D341Med (cell line): ENCODE results near the gene SGSM1.

Source experiments
- DNase-seq: peaks from one replicate; pipeline ENCODE4 v3.0.0; 2012; ENCODE audit warnings: low spot score

Gene SGSM1

DNA sequence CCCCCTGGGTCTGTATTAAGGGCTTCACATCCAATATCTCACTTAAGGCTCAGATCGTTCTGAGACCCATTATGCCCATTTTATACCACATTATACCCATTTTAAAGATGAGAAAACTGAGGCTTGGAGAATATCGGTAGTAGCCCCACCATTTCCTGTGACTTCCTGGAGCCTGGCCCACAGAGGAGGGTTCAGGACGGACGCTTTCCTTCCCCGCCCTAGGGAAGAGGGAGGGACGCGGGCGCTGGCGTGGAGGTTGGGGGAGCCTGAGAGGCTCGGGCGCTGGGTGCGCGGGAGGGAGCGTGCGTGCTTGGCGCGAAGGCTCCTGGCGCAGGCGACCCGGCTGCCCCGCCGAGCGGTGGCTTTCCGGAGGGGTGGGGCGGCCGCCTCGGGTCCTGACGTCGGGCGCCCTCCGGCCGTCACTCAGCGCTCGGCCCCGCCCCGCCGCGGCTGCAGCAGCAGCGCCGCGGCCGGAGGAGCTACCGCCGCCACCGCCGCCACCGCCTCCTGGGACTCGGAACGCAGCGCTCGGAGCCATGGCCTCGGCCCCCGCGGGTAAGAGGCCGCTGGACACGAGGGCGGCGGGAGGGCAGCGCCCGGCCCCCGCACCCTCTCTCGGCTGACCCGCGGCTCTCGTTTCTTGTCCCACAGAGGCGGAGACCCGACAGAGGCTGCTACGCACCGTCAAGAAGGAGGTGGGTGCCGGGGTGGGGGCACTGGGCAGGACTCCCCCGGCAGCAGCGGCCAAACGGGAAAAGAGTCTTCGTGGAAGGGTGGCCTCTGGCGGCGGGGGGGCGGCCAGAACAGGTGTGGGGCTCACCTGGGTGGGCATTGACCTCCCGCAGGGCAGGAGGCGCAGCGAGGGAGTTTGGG, at the start of gene SGSM1:
Gene SGSM1, plus strand, starts transcription at position 422 of the 873 bp plus-strand sequence. Its CDS starts 115 bp downstream, at position 537.
- DNase-seq, result peak; percentile 92

DNA sequence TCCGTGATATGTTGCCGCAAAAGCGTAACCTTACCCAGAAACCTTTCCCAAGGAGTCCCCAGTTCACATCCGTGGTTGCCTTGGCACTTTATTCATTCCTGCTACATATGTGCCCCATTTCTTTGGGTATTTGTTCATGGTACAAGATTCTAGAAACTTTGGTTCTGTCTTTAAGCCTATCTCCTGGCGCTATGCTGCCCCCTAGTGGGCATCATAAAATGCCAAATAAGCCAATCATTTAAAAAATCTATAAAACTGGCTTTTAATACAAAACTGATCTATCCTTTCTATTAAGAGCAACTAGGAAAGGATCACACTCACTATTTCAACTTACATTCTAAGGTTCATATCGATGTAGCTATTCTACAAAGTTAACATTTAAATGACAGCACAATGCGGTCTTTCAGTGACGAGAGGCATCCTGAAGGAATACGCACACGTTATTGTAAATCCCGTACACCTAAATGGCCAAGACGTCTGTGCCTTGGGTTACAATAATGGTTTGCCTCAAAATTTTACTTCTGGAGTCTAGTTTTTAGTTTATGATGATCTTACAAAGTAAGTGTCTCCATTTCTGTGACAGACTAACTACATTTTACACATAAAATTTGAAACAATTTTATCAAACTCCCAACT, 47.7 kb upstream of the SGSM1 start:
- DNase-seq, result no peak

DNA sequence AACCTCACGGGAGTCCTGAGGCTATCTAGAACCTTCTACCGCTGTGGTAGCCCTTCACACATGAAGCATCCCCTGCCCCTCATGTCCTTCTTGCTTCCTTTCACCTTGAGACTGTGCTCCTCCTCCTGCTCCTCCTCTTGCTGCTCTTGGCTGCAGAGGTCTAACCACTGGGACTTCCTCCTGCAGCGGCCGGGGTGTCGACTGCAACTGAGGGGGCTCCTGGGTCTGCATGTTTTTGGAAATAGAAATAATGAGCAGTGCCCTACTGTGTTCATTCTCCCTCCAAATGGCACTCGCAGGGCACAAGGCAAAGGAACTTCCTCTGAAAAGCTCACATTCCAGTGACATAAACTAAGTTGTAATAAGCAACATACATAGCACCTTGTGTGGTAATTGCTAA, 46.2 kb upstream of the SGSM1 start:
- DNase-seq, result no peak

GRCh38 chr22:24760708-24761306, 45.2 kb upstream of the SGSM1 start:
- no peak for DNase-seq

GRCh38 chr22:24761888-24762675, 43.9 kb upstream of the SGSM1 start:
- no peak for DNase-seq

DNA sequence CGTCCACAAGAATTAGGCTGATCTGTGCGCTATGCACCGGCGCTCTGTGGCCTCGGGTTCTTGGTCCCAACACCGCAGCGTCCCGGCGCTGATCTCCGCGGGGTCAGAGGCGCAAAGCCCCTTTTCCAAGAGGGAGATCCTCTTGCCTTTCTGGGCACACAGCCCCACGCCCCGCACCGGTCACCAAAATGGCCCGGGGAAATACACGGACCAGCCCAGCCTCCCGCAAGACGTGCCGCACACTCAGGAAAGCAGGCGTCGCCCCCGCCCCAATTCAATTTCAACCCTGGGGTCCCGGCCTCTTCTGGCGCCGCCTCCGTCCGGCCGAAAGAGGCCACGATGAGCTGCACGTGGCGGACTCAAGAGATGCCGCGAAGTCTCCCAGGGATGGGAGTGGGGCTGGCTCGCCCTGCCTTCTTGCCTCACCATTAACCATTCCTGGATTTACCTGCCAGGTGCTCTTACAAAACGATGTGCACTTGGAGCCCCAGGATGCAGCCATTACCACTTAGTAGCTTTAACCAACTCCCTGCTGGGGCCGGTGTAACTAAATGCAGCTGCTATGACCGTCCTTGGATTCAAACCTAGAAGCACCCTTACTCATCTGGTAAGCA, 42.0 kb upstream of the SGSM1 start:
- no peak for DNase-seq

GRCh38 chr22:24765166-24765565, 40.8 kb upstream of the SGSM1 start:
- DNase-seq, result no peak

- peak; percentile 74 for DNase-seq
Measured at GRCh38 chr22:24768537-24769374, 37.3 kb upstream of the SGSM1 start.

GRCh38 chr22:24772493-24773220, 33.4 kb upstream of the SGSM1 start:
- peak; percentile 52 for DNase-seq

DNA sequence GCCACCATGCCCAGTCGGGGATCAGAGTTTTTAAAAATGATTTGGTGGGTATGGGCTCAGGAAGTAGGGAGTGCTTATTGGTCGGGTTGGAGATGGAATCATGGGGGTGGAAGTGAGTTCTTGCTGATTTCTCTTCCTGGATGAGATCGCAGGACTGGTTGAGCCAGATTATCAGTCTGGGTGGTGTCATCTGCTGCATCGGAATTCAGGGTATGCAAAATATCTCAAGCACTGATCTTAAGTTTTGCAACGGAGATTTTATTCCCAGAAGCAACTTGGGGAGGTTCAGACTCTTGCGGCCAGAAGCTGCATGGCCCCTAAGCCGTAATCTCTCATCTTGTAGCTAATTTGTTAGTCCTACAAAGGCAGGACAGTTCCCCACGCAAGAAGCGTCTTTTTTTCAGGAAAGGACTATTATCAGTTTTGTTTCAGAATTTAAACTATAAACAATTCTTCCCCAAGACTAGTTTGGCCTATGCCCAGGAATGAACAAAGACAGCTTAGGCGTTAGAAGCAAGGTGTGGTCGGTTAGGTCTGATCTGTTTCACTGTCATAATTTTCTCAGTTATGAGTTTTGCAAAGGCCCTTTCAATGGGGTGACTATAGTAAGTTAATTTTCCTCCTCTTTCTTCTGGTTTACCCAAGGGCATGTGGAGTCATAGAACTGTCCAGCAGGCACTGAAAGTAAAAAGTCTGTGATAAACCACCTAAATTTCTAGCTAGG, 30.1 kb upstream of the SGSM1 start:
- no peak for DNase-seq

- no peak for DNase-seq
Measured at GRCh38 chr22:24776525-24776924, 29.5 kb upstream of the SGSM1 start.

GRCh38 chr22:24789516-24789915, 16.5 kb upstream of the SGSM1 start:
- no peak for DNase-seq

- DNase-seq, result no peak
Measured at GRCh38 chr22:24791362-24791761, 14.6 kb upstream of the SGSM1 start.

DNA sequence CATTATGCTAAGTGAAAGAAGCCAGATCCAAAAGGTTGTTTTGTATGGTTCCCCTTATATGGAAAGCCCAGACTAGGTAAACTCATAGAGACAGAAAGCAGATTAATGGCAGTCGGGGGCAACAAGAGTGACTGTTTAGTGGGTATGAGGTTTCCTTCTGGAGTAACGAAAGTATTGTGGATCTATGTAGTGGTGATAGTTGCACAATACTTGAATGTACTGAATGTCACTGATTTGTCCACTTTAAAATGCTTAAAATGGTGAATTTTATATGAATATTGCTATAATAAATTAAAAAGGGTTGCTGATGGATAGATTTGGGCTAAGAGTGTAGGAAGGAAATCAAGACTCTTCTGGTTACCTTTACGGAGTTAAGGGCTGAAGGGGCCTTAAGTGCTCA, 10.0 kb upstream of the SGSM1 start:
- DNase-seq, result no peak

- DNase-seq, result no peak
Measured at GRCh38 chr22:24796860-24797259, 9.2 kb upstream of the SGSM1 start.

- DNase-seq, result no peak
Measured at GRCh38 chr22:24801901-24802465, 4.0 kb upstream of the SGSM1 start.

DNA sequence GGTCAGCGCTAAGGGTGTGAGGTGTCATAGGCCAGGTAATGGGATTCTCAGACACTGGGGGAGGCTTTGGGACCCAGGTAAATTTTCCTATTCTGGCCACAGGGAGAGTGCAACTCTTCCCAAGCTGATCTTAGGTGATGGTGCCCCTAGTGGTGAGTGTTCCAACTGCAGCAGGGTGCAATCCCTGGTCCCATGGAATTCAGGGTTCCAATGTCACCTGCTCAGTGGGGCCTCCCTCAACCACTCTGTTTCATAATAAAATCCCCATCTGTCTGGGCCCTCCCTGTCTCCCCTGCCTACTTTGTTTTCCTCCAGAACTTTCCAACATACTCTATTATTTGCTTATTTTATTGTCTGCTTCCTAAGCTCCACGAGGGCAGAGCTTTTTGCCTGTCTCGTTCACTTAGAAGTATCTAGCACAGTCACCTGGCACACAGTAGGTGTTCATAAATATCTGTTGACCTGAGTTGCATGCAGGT, 2.9 kb upstream of the SGSM1 start:
- peak; percentile 77 for DNase-seq

- no peak for DNase-seq
Measured at GRCh38 chr22:24806663-24807001, 621 bp downstream of the SGSM1 start.

DNA sequence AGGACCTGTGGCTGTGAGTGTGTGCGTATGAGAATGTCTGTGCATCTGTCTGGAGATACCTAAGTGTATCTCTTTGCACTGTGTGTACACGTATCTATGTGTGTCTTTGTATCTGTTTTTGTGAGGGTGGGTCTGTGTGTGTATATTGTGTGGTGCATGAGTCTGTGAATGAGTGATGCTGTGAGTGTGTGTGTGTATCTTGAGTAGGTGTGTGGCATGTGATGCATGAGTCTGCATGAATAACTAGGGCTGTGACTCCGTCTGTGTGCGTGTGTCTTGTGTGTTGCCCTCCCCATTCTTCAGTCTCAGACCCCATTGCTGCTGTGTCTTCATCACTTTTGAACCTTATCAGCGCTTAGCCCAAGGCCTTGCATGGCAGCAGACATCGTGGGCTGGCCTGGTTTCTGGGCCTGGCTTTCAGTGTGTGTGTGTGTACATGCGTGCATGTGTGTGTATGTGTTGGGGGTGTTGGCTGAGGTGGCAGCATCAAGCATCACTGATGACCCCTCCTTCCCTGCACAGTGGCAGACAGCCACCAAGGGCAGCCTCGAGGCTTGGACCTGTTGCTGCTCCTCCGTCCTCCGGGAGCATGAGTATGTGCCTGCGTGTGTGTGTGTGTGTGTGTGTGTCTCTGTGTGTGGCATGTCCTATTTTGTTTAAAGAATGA, 1.4 kb downstream of the SGSM1 start:
- no peak for DNase-seq
